Stomach (tissue), 4 donors: Measurements from ENCODE around the gene MUC6.

ENCODE experiments used
- EP300 ChIP-seq: sonication (generic); formaldehyde crosslinking; IDR thresholded peaks from one replicate; pipeline ENCODE4 v1.6.1; 2017; ENCODE audit warnings: antibody characterized with exemption
- POLR2A ChIP-seq, 4 donors: fragments of 450-650 bp; IDR thresholded peaks; one replicate each; pipeline ENCODE4 v1.6.1; 2016; ENCODE audit warnings: antibody characterized with exemption in 4 of 4, control low read depth in 2 of 4, mild to moderate bottlenecking in 1 of 4, moderate library complexity in 1 of 4
- POLR2AphosphoS5 ChIP-seq, 3 donors: sonication (generic); formaldehyde crosslinking; IDR thresholded peaks; one replicate each; pipeline ENCODE4 v1.6.1; 2016; ENCODE audit warnings: antibody characterized with exemption in 3 of 3
- TF ChIP-seq, protein P1 (sequence below), 7 experiments: fragments of 450-650 bp in 4 of 7; fragments of 200-600 bp in 3 of 7; sonication (generic) in 3 of 7; IDR thresholded peaks; one replicate each; pipeline ENCODE4 v1.5.1; 2016 to 2019; ENCODE audit warnings: antibody characterized with exemption in 7 of 7, control low read depth in 2 of 7, mild to moderate bottlenecking in 1 of 7

DNA sequence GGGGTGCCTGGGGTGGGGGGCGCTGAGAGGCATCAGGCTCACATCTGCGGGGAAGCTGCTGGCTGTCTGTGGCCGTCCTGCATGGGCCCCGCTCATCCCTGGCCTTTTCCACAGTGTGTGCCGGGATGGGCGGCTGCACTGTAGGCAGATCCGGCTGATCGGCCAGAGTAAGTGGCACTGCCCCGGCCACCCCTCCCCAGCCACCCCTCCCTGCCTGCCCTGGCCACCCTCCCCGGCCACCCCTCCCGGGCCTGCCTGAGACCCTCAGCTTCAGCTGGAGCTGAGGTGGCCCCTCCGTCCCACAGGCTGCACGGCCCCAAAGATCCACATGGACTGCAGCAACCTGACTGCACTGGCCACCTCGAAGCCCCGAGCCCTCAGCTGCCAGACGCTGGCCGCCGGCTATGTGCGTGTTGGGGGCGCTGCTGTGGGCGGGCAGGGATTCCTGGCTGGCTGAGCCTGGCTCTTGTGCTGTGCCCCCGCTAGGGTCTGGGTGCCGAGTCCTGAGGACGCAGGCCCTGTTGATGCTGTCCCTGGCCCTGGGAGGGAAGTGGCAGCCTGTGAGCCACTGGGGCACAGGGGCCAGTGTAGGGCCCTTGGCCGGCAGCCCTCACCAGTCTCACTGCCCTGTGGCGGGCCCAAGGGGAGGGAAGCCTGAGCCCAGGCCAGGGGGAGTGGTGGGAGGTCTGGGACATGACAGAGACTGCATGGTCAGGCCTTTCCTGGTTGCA, 49.1 kb upstream of the MUC6 start:
- TF ChIP-seq, protein P1, sequence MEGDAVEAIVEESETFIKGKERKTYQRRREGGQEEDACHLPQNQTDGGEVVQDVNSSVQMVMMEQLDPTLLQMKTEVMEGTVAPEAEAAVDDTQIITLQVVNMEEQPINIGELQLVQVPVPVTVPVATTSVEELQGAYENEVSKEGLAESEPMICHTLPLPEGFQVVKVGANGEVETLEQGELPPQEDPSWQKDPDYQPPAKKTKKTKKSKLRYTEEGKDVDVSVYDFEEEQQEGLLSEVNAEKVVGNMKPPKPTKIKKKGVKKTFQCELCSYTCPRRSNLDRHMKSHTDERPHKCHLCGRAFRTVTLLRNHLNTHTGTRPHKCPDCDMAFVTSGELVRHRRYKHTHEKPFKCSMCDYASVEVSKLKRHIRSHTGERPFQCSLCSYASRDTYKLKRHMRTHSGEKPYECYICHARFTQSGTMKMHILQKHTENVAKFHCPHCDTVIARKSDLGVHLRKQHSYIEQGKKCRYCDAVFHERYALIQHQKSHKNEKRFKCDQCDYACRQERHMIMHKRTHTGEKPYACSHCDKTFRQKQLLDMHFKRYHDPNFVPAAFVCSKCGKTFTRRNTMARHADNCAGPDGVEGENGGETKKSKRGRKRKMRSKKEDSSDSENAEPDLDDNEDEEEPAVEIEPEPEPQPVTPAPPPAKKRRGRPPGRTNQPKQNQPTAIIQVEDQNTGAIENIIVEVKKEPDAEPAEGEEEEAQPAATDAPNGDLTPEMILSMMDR (IDR thresholded peaks at IDR 0.05): no peak
- TF ChIP-seq POLR2AphosphoS5 (IDR thresholded peaks at IDR 0.05) (no peak), POLR2A (IDR thresholded peaks at IDR 0.05) (no peak), EP300 (no peak)
